Gastrocnemius medialis (tissue), 4 donors: ENCODE results near the gene DTNA.

Source experiments
- CTCF ChIP-seq, 5 experiments: fragments of 450-650 bp in 3 of 5; fragments of 200-600 bp in 2 of 5; sonication (generic) in 2 of 5; IDR thresholded peaks in 4 of 5; conservative IDR thresholded peaks in 1 of 5; 1 replicate in 4 of 5; 2 replicates in 1 of 5; pipeline ENCODE4 v1.5.1; 2016 to 2019; ENCODE audit warnings: antibody characterized with exemption in 5 of 5, mild to moderate bottlenecking in 3 of 5, moderate library complexity in 3 of 5
- POLR2A ChIP-seq, 2 donors: fragments of 450-650 bp; IDR thresholded peaks; one replicate each; pipeline ENCODE4 v1.6.1; 2017; ENCODE audit warnings: antibody characterized with exemption in 2 of 2, mild to moderate bottlenecking in 2 of 2, moderate library complexity in 2 of 2

- TF ChIP-seq CTCF (IDR thresholded peaks at IDR 0.05 in 4 of 5, conservative IDR thresholded peaks at IDR 0.05 in 1 of 5) (no peak), POLR2A (IDR thresholded peaks at IDR 0.05) (no peak)
These were observed 63.3 kb downstream of the DTNA start for GRCh38 chr18:34773378-34773777.
